GM08714 (cell line): Measurements from ENCODE around the gene TMEM69.

ENCODE experiments used
- H3K4me3 ChIP-seq: fragments of 200-500 bp; sonication (Bioruptor generic); 2 replicates; pipeline ENCODE4 v1.5.1; 2014; ENCODE audit warnings: mild to moderate bottlenecking, low read length, inconsistent platforms
- ZNF274 ChIP-seq: IDR thresholded peaks from 2 replicates; pipeline ENCODE4 v1.6.1; 2012; ENCODE audit warnings: mild to moderate bottlenecking, low read depth, low read length

TMEM69 gene

GRCh38 chr1:45687754-45688740 is at the start of gene TMEM69:
Gene TMEM69, plus strand, starts transcription at chr1:45688181. Its CDS starts 2,888 bp downstream, at chr1:45691069.
- peak within 1 kb of the TSS; percentile 78 for H3K4me3 ChIP-seq
- no peak for TF ChIP-seq ZNF274

- no peak overlapping the region for H3K4me3 ChIP-seq
- TF ChIP-seq ZNF274, result no peak
Measured at GRCh38 chr1:45640293-45640692, 47.7 kb upstream of the TMEM69 start.

DNA sequence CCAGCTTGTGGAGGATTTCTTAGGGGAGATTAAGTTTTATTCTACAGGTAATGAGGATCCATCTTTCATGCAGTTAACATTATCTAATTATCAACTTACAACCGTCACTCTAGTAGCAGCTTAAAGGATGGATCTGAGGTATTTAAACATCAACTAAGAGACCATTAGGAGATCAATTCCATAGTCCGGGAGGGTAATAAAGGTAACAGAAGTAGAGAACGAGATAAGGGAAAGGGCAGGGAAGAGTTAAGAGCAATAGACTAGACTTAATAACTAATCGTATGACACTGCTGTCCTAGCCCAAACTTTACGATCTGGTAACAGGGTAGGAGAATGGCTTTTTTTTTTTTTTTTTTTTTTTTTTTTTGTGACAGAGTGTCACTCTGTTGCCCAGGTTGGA is 44.7 kb upstream of the TMEM69 start:
- H3K4me3 ChIP-seq, result no peak overlapping the region
- TF ChIP-seq ZNF274, result no peak

- TF ChIP-seq ZNF274, result no peak
- H3K4me3 ChIP-seq, result no peak overlapping the region
Measured at GRCh38 chr1:45643978-45644377, 44.0 kb upstream of the TMEM69 start.

GRCh38 chr1:45644661-45645060 is 43.3 kb upstream of the TMEM69 start:
- no peak for TF ChIP-seq ZNF274
- no peak overlapping the region for H3K4me3 ChIP-seq

DNA sequence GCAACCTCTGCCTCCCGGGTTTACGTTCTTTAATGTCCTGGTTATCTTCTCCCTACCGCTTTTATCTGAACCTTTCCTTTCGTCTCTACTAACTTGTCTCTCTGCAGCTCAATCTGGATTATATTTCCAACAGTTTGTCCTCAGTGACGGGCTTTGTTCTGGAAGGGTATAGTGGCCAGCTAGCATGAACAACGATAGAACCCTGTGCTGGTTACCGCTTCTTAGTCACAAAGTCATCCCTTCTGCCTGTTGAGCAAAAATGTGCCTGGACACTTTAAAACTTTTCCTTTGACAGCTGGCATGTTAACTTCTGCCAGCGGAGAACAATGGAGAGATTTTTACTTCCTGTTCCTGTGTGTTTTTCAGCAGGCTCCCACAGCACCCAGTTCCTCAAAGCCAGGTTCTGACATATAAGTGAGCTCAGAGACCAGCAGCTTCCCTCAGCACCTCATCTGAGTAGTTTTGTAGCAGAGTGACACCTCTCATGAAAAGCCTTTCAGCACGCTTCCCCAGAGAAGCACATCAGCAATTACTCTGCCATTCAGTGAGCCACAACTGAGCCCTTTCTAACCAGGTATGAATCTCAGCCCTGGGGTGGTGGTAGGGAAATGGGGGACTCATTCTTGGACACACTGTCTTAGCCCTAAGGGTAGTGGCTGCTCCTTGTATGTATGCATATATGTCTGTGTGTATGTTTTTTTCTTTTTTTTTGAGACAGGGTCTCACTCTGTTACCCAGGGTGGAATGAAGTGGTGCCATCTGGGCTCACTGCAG is 40.5 kb upstream of the TMEM69 start:
- no peak overlapping the region for H3K4me3 ChIP-seq
- TF ChIP-seq ZNF274, result no peak

- no peak for TF ChIP-seq ZNF274
- H3K4me3 ChIP-seq, result no peak overlapping the region
Measured at GRCh38 chr1:45654540-45655280, 33.3 kb upstream of the TMEM69 start.

- H3K4me3 ChIP-seq, result no peak overlapping the region
- no peak for TF ChIP-seq ZNF274
Measured at GRCh38 chr1:45656573-45657226, 31.3 kb upstream of the TMEM69 start.

- no peak for TF ChIP-seq ZNF274
Measured at GRCh38 chr1:45658171-45658570, 29.8 kb upstream of the TMEM69 start.

DNA sequence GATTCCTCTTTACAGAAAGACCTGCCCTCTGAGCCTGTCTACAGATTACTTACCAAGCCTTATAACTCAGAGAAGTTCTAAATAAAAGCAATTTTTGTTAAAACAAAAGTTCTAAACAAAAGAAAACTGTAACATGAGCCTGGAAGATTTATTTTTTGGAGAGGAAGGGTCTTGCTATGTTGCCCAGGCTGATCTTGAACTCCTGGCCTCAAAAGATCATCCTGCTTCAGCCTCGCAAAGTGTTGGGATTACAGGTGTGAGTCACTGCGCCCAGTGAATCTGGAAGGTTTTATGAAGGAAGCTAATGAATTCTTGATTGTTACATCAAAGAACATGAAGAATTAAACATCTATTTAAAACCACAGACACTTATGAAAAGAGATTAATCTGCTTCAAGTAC is 28.8 kb upstream of the TMEM69 start:
- TF ChIP-seq ZNF274, result no peak
- H3K4me3 ChIP-seq, result no peak overlapping the region

More at GRCh38 chr1:45658171-45658570, 29.8 kb upstream of the TMEM69 start:
- H3K4me3 ChIP-seq, result no peak overlapping the region

- H3K4me3 ChIP-seq, result no peak overlapping the region
- TF ChIP-seq ZNF274, result no peak
Measured at GRCh38 chr1:45660336-45660735, 27.6 kb upstream of the TMEM69 start.

- no peak overlapping the region for H3K4me3 ChIP-seq
- TF ChIP-seq ZNF274, result no peak
Measured at GRCh38 chr1:45666836-45667235, 21.1 kb upstream of the TMEM69 start.

DNA sequence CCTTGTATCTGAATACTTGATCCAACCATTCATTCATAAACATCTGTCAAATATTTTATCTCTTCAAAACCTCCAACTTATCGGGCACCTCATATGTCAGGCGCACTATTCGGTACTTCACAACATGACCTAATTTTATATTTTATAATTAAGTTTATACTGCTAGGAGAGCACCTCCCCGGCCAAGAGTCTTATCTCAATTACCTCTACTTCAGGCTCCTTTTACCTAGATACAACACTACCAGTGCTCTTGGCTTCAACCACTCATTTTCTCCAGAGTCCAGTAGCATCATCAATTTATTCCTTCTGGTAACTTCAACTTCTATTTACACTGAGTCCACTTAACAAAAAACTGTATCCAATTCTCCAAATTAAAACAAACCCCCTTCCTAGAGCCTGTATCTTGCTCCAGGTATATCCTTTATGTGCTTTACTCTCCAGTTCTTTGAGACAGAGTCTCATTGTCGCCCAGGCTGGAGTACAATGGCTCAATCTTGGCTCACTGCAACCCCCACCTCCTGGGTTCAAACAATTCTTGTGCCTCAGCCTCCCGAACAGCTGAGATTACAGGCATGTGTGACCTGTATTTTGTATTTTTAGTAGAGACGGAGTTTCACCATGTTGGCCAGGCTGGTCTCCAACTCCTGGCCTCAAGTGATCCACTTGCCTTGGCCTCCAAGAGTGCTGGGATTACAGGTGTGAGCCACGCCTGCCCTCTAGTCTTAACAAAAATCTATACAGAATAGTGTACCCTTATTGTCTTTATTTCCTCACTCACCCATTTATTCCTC is 20.5 kb upstream of the TMEM69 start:
- no peak for TF ChIP-seq ZNF274
- no peak overlapping the region for H3K4me3 ChIP-seq
